A549 (cell line): ENCODE results near the gene CEP192. TPM values are rescaled to one million over a fixed set of nuclear protein-coding genes. Genes with fewer than 3 reads are reported as not detected.

Experiments
- ATAC-seq, 2 experiments: fragments of 200-7000 bp in 1 of 2; fragments of >200 bp in 1 of 2; cut with Nextera tagmentation in 1 of 2; cut with Tn5 transposase in 1 of 2; 3 replicates each; pipeline versions ENCODE4 v1.8.0 to v1.9.1; 2018 to 2020; ENCODE audit warnings: mild to moderate bottlenecking in 1 of 2, moderate library complexity in 1 of 2
- CTCF ChIA-PET: fragments of 300-600 bp; sonication (Branson Sonifier 250); formaldehyde crosslinking; extraction: SDS; loops from one replicate; lab custom pipeline; 2021; ENCODE audit warnings: antibody characterized with exemption, inconsistent platforms; lab: Yijun Ruan, JAX
- POLR2A ChIA-PET: fragments of 350-600 bp; formaldehyde crosslinking; extraction: SDS; loops from one replicate; lab custom pipeline; 2021; ENCODE audit warnings: antibody characterized with exemption, inconsistent platforms; lab: Yijun Ruan, JAX
- DNase-seq, 2 experiments: peaks; one replicate each; pipeline versions ENCODE4 v3.0.0 to v3.0.0-alpha.2; 2011 to 2016; ENCODE audit warnings: low read depth in 1 of 2, low spot score in 1 of 2
- FAIRE-seq: peaks from 2 replicates; lab custom pipeline; 2011; peaks lifted over from hg19 to GRCh38; lab: Jason Lieb, UNC
- H3K27ac ChIP-seq, 2 experiments: fragments of >200 bp; sonication (Bioruptor Twin); formaldehyde crosslinking; 3 replicates each; pipeline ENCODE4 v1.5.1; 2016 to 2017
- H3K4me1 ChIP-seq: fragments of >200 bp; sonication (Bioruptor Twin); formaldehyde crosslinking; 3 replicates; pipeline ENCODE4 v1.6.1; 2016
- H3K4me2 ChIP-seq: fragments of >200 bp; sonication (Bioruptor Twin); formaldehyde crosslinking; 3 replicates; pipeline ENCODE4 v1.6.1; 2016
- H3K4me3 ChIP-seq: fragments of >200 bp; sonication (Bioruptor Twin); formaldehyde crosslinking; 3 replicates; pipeline ENCODE4 v1.5.1; 2016
- H3K9me3 ChIP-seq: fragments of >200 bp; sonication (Bioruptor Twin); formaldehyde crosslinking; 3 replicates; pipeline ENCODE4 v1.6.1; 2016
- BHLHE40 ChIP-seq: IDR thresholded peaks from 2 replicates; pipeline ENCODE4 v1.6.1; 2012; ENCODE audit warnings: low read depth, low read length, inconsistent platforms
- CBX8 ChIP-seq: fragments of 200-600 bp; sonication (generic); IDR thresholded peaks from 2 replicates; pipeline ENCODE4 v1.6.1; 2016
- CHD4 ChIP-seq: fragments of 200-600 bp; sonication (generic); IDR thresholded peaks from 2 replicates; pipeline ENCODE4 v1.6.1; 2016; ENCODE audit warnings: antibody characterized with exemption, mild to moderate bottlenecking, borderline replicate concordance
- E2F6 ChIP-seq: IDR thresholded peaks from 2 replicates; pipeline ENCODE4 v1.6.1; 2012; ENCODE audit warnings: low read depth, borderline replicate concordance
- ESRRA ChIP-seq: fragments of 150-350 bp; IDR thresholded peaks from 2 replicates; pipeline ENCODE4 v1.6.1; 2014; ENCODE audit warnings: mild to moderate bottlenecking, low read length, borderline replicate concordance
- FOSL2 ChIP-seq, 2 experiments: fragments of 450-650 bp in 1 of 2; fragments of >200 bp in 1 of 2; sonication (Bioruptor Twin) in 1 of 2; formaldehyde crosslinking; IDR thresholded peaks; 2 replicates each; pipeline versions ENCODE4 v1.5.0 to v1.6.1; 2016 to 2020; ENCODE audit warnings: mild to moderate bottlenecking in 1 of 2, moderate library complexity in 1 of 2
- HES2 ChIP-seq: fragments of >200 bp; sonication (Bioruptor Twin); formaldehyde crosslinking; IDR thresholded peaks from 2 replicates; pipeline ENCODE4 v1.6.1; 2016
- HEYL ChIP-seq: fragments of 250-450 bp; sonication (Bioruptor Pico); IDR thresholded peaks from 2 replicates; pipeline ENCODE4 v1.8.0; 2021; ENCODE audit warnings: mild to moderate bottlenecking, moderate library complexity
- HMGXB4 ChIP-seq: fragments of 250-450 bp; sonication (Bioruptor Pico); IDR thresholded peaks from 2 replicates; pipeline ENCODE4 v1.5.0; 2021; ENCODE audit warnings: mild to moderate bottlenecking, moderate library complexity, borderline replicate concordance
- HOXA7 ChIP-seq: fragments of 250-450 bp; sonication (Bioruptor Pico); IDR thresholded peaks from 2 replicates; pipeline ENCODE4 v1.5.0; 2020; ENCODE audit warnings: mild to moderate bottlenecking, moderate library complexity
- HOXB13 ChIP-seq: fragments of 250-450 bp; sonication (Bioruptor Pico); IDR thresholded peaks from 2 replicates; pipeline ENCODE4 v1.5.0; 2020; ENCODE audit warnings: low read depth, mild to moderate bottlenecking, moderate library complexity
- MAX ChIP-seq: IDR thresholded peaks from 2 replicates; pipeline ENCODE4 v1.6.1; 2012
- NR3C1 ChIP-seq: fragments of >200 bp; sonication (Bioruptor Twin); formaldehyde crosslinking; IDR thresholded peaks from 3 replicates; pipeline ENCODE4 v1.6.1; 2017
- PHF8 ChIP-seq: fragments of 200-600 bp; sonication (generic); IDR thresholded peaks from 2 replicates; pipeline ENCODE4 v1.6.1; 2016; ENCODE audit warnings: low read depth, mild to moderate bottlenecking, antibody characterized with exemption, moderate library complexity, borderline replicate concordance
- REST ChIP-seq: fragments of 200-600 bp; sonication (generic); IDR thresholded peaks from 2 replicates; pipeline ENCODE4 v1.6.1; 2016; ENCODE audit warnings: antibody characterized with exemption, mild to moderate bottlenecking, moderate library complexity
- RNF2 ChIP-seq: fragments of 200-600 bp; sonication (generic); IDR thresholded peaks from 2 replicates; pipeline ENCODE4 v1.6.1; 2016; ENCODE audit warnings: low read depth, mild to moderate bottlenecking, antibody characterized with exemption, moderate library complexity, borderline replicate concordance
- SREBF2 ChIP-seq: fragments of 450-650 bp; IDR thresholded peaks from 2 replicates; pipeline ENCODE4 v1.6.1; 2014; ENCODE audit warnings: mild to moderate bottlenecking, moderate library complexity
- TP53 ChIP-seq: fragments of 250-450 bp; sonication (Bioruptor Pico); IDR thresholded peaks from 2 replicates; pipeline ENCODE4 v1.5.0; 2021; ENCODE audit warnings: mild to moderate bottlenecking, moderate library complexity
- ZC3H11A ChIP-seq: fragments of 450-650 bp; IDR thresholded peaks from 2 replicates; pipeline ENCODE4 v1.6.1; 2014; ENCODE audit warnings: antibody characterized with exemption, mild to moderate bottlenecking
- ZFP36 ChIP-seq: fragments of 450-650 bp; IDR thresholded peaks from 2 replicates; pipeline ENCODE4 v1.6.1; 2014; ENCODE audit warnings: borderline replicate concordance; ENCODE audit not compliant: partially characterized antibody
- WGBS: methylation state at CpG from one replicate; pipeline ENCODE4 v1.1.6; 2017; ENCODE audit errors: missing lambda C conversion rate; 5-methylcytosine and 5-hydroxymethylcytosine counted together
- polyA plus RNA-seq, 4 experiments: library from polyadenylated mRNA; depleted of rRNA in 3 of 4; stranded (reverse); fragments of >200 nt; fragmentation: RNase III in 1 of 4; extraction: RNeasy Plus Mini Kit Qiagen cat#74134 plus additional on column Dnase treatment in 1 of 4; gene quantifications; 2 replicates in 3 of 4; 3 replicates in 1 of 4; pipeline ENCODE4 v1.2.3, GENCODE V29; 2011 to 2017

Gene CEP192
- polyA plus RNA-seq, 2 of the 4 experiments (the other 2 are of a cell fraction), result 8.9 to 21.1 TPM

- H3K27ac ChIP-seq, result no peak overlapping the region
- ATAC-seq, result no peak
- no peak overlapping the region for H3K4me3 ChIP-seq
- no peaks in the 10 kb centered on the region for H3K9me3 ChIP-seq
- H3K4me1 ChIP-seq, result no peaks in the 10 kb centered on the region
- DNase-seq, result no peak
- ChIA-PET CTCF (interaction anchor here (1.2 kb wide), 1 partner anchor 10 kb away, joined by 5 read pairs; no protein-coding TSS in a partner anchor), POLR2A (interaction anchor here (2.1 kb wide), 1 partner anchor 17 kb away, joined by 8 read pairs; the partner anchor contains the start of gene CEP192)
- TF ChIP-seq REST, result no peak
- no peak for TF ChIP-seq RNF2
- TF ChIP-seq E2F6, result no peak
- TF ChIP-seq CBX8, result no peak
- FAIRE-seq, result no peak
- WGBS, result 81% methylated on average over 4 of the region's 4 CpGs
- H3K4me2 ChIP-seq, result no peak overlapping the region
Measured at GRCh38 chr18:12973562-12974213, 17.5 kb upstream of the CEP192 start.

GRCh38 chr18:12975488-12975887 is 15.7 kb upstream of the CEP192 start:
- DNase-seq (no peak), FAIRE-seq (no peak), ATAC-seq (no peak)
- WGBS, result 92% methylated on average over 5 of the region's 6 CpGs
- TF ChIP-seq BHLHE40, result no peak
- no peak for TF ChIP-seq E2F6
- no peak for TF ChIP-seq HOXB13 (CRISPR knock-in tag)
- no peak for TF ChIP-seq HMGXB4 (CRISPR knock-in tag)
- TF ChIP-seq FOSL2 (IDR thresholded peaks at IDR 0.05), result no peak
- TF ChIP-seq FOSL2 (CRISPR knock-in tag; IDR thresholded peaks at IDR 0.05), result no peak
- TF ChIP-seq HEYL (CRISPR knock-in tag), result no peak
- no peak for TF ChIP-seq TP53
- no peak for TF ChIP-seq ZC3H11A
- no peak for TF ChIP-seq MAX
- TF ChIP-seq CHD4, result no peak
- no peak for TF ChIP-seq PHF8
- no peak for TF ChIP-seq ESRRA
- TF ChIP-seq ZFP36, result no peak
- TF ChIP-seq HES2, result no peak
- no peak for TF ChIP-seq SREBF2
- TF ChIP-seq NR3C1, result no peak
- no peak for TF ChIP-seq HOXA7 (CRISPR knock-in tag)
- no peaks in the 10 kb centered on the region for H3K4me1 ChIP-seq
- no peak overlapping the region for H3K27ac ChIP-seq
- CTCF ChIA-PET, result interaction anchor here (0.8 kb wide), 1 partner anchor 35 kb away, joined by 3 read pairs; no protein-coding TSS in a partner anchor
- H3K4me2 ChIP-seq, result no peak overlapping the region
- H3K4me3 ChIP-seq, result no peak overlapping the region
- no peaks in the 10 kb centered on the region for H3K9me3 ChIP-seq
- POLR2A ChIA-PET, result interaction anchor here (0.9 kb wide), 1 partner anchor 15 kb away, joined by 3 read pairs; no protein-coding TSS in a partner anchor
